Measurements from ENCODE around the gene PRKAG2.

PRKAG2 gene

GRCh38 chr7:151796091-151796870 is 80.6 kb downstream of the PRKAG2 start:
- Histone ChIP-seq H3K4me1 (peaks cover 3% of the 10 kb centered on the region), H3K9ac (no peak overlapping the region), H2AFZ (no peak overlapping the region), H3K4me3 (ENCODE audit: low read depth, low read length) (no peak overlapping the region), H3K4me2 (ENCODE audit: low read length) (no peak overlapping the region), H3K9me3 (ENCODE audit: control insufficient read depth, low read length) (no peaks in the 10 kb centered on the region), H3K36me3 (ENCODE audit: control insufficient read depth, insufficient read depth, low read length) (no peaks in the 10 kb centered on the region), H3K27ac (no peak overlapping the region), H3K27me3 (ENCODE audit: control insufficient read depth, insufficient read depth, low read length) (no peaks in the 10 kb centered on the region), H3K79me2 (no peaks in the 10 kb centered on the region)
- TF ChIP-seq, protein P1, sequence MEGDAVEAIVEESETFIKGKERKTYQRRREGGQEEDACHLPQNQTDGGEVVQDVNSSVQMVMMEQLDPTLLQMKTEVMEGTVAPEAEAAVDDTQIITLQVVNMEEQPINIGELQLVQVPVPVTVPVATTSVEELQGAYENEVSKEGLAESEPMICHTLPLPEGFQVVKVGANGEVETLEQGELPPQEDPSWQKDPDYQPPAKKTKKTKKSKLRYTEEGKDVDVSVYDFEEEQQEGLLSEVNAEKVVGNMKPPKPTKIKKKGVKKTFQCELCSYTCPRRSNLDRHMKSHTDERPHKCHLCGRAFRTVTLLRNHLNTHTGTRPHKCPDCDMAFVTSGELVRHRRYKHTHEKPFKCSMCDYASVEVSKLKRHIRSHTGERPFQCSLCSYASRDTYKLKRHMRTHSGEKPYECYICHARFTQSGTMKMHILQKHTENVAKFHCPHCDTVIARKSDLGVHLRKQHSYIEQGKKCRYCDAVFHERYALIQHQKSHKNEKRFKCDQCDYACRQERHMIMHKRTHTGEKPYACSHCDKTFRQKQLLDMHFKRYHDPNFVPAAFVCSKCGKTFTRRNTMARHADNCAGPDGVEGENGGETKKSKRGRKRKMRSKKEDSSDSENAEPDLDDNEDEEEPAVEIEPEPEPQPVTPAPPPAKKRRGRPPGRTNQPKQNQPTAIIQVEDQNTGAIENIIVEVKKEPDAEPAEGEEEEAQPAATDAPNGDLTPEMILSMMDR (IDR thresholded peaks at IDR 0.05) = no peak

GRCh38 chr7:151795168-151795811 is 81.6 kb downstream of the PRKAG2 start:
- Histone ChIP-seq H3K36me3 (ENCODE audit: control insufficient read depth, insufficient read depth, low read length) (no peaks in the 10 kb centered on the region), H2AFZ (no peak overlapping the region), H3K27ac (no peak overlapping the region), H3K27me3 (ENCODE audit: control insufficient read depth, insufficient read depth, low read length) (no peaks in the 10 kb centered on the region), H3K4me1 (peaks cover 3% of the 10 kb centered on the region), H3K4me3 (ENCODE audit: low read depth, low read length) (no peak overlapping the region), H3K9ac (no peak overlapping the region), H3K4me2 (ENCODE audit: low read length) (no peak overlapping the region), H3K79me2 (no peaks in the 10 kb centered on the region), H3K9me3 (ENCODE audit: control insufficient read depth, low read length) (no peaks in the 10 kb centered on the region)
- TF ChIP-seq, protein P1 (IDR thresholded peaks at IDR 0.05) = no peak

DNA sequence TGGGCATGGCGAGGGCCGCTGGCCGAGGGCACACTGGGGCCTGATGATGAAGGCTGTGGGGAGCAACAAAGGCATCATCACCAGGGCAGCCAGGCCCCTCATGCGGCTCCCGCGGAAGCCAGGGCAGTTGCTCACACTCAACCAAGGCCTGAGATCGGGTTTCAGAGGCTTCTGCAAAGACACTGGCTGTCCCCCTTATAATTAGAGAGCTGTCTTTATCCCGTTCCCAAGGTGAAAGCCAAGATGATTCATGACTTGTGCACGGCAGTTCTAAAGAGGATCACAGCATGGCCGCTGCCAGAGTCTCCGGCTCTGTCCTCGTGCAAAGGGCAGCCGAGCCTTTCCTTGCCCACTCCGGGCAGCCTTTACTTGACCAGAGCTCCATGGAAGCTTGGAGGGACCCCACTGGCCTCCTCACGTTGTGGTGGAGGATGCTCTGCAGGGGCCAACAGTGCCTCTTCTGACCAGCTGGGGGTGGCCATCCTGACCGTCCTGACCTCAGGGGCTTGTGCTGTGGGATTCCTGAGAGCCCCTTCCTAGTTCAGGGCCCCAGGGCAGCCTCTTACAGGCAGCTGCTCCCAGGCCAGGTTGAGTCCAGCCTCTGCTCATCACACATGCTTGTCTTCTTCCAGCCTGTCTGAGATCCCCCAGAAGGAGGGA is 82.3 kb downstream of the PRKAG2 start:
- H3K27ac ChIP-seq = no peak overlapping the region

GRCh38 chr7:151793991-151794507 is 82.9 kb downstream of the PRKAG2 start:
- Histone ChIP-seq H3K9me3 (ENCODE audit: control insufficient read depth, low read length) (no peaks in the 10 kb centered on the region), H3K9ac (no peak overlapping the region), H3K36me3 (ENCODE audit: control insufficient read depth, insufficient read depth, low read length) (no peaks in the 10 kb centered on the region), H3K4me3 (ENCODE audit: low read depth, low read length) (no peak overlapping the region), H3K79me2 (no peaks in the 10 kb centered on the region), H3K4me1 (peaks cover 3% of the 10 kb centered on the region), H3K27ac (no peak overlapping the region), H3K27me3 (ENCODE audit: control insufficient read depth, insufficient read depth, low read length) (no peaks in the 10 kb centered on the region), H2AFZ (no peak overlapping the region), H3K4me2 (ENCODE audit: low read length) (no peak overlapping the region)
- TF ChIP-seq, protein P1 (IDR thresholded peaks at IDR 0.05) = no peak

More for the DNA sequence above, 82.3 kb downstream of the PRKAG2 start:
- H3K9ac ChIP-seq = no peak overlapping the region
- TF ChIP-seq, protein P1 (IDR thresholded peaks at IDR 0.05) = no peak
- no peaks in the 10 kb centered on the region for H3K79me2 ChIP-seq
- H3K4me2 ChIP-seq (ENCODE audit: low read length) = no peak overlapping the region
- no peak overlapping the region for H3K4me3 ChIP-seq (ENCODE audit: low read depth, low read length)
- no peaks in the 10 kb centered on the region for H3K36me3 ChIP-seq (ENCODE audit: control insufficient read depth, insufficient read depth, low read length)
- peaks cover 3% of the 10 kb centered on the region for H3K4me1 ChIP-seq
- H3K9me3 ChIP-seq (ENCODE audit: control insufficient read depth, low read length) = no peaks in the 10 kb centered on the region
- no peaks in the 10 kb centered on the region for H3K27me3 ChIP-seq (ENCODE audit: control insufficient read depth, insufficient read depth, low read length)
- no peak overlapping the region for H2AFZ ChIP-seq
